Measurements from ENCODE around the gene F2RL2. TPM values are rescaled to one million over a fixed set of nuclear protein-coding genes. Genes with fewer than 3 reads are reported as not detected.

The F2RL2 gene, protein sequence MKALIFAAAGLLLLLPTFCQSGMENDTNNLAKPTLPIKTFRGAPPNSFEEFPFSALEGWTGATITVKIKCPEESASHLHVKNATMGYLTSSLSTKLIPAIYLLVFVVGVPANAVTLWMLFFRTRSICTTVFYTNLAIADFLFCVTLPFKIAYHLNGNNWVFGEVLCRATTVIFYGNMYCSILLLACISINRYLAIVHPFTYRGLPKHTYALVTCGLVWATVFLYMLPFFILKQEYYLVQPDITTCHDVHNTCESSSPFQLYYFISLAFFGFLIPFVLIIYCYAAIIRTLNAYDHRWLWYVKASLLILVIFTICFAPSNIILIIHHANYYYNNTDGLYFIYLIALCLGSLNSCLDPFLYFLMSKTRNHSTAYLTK
- not detected for total RNA-seq (2013)
- polyA plus RNA-seq (under 1 TPM in 1 of 3 donors, not detected in 2; 0.14 TPM), polyA minus RNA-seq (not detected in 2 replicates), total RNA-seq (0 to 0.81 (median 0.06) reads per million in 11 experiments)

DNA sequence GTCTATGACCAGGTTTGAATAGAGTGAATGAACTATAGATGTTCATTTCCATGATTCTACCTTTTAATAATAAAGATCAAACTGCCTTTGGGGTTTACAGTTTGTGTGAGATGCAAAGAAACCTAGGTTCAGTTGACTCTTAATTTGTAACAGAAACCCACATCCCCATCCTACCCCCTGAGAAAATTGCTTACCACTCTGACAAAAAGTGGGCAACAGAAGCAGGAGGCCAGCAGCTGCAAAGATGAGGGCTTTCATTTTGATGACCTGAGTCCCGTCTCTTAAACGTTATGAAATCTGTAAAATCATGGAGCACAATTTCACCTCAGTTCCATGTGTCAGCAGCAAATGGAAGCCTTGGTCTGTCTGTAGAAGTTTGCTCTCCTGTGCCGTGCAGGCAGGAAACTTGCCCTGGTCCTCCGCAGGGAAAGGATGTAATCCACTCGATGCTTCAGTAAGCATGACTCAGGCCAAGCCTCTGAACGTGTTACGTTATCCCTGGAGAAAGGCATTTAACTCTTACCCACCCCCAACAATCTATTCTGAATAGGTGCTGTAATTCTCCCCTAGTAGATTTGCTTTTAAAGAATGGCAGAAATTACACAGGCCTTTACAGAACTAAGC is at the start of gene F2RL2:
Gene F2RL2 (minus strand): TSS at position 431 of the 624 bp plus-strand sequence. CDS start 173 bp downstream, at position 258.
- Histone ChIP-seq H3K9me3 (replicated peaks in 1 of 2; ENCODE audit: control insufficient read depth in 1 of 2, insufficient read depth in 1 of 2, low read length in 2 of 2) (no peaks in the 10 kb centered on the region), H3K4me1 (ENCODE audit: control insufficient read depth in 1 of 2, insufficient read depth in 2 of 2, low read length in 2 of 2) (no peaks in the 10 kb centered on the region), H3K4me2 (replicated peaks; ENCODE audit: extremely low read depth, low read length, poor library complexity, severe bottlenecking) (no peak within 1 kb of the TSS), H3K9ac (ENCODE audit: insufficient read depth, low read length, poor library complexity, severe bottlenecking) (no peak within 1 kb of the TSS), H2AFZ (ENCODE audit: insufficient read depth, low read depth, low read length, poor library complexity, severe bottlenecking) (no peak within 1 kb of the TSS), H3K79me2 (ENCODE audit: insufficient read depth, low read length) (no peaks in the 10 kb centered on the region), H3K27me3 (ENCODE audit: control insufficient read depth in 2 of 2, insufficient read depth in 2 of 2, low read length in 2 of 2) (no peaks in the 10 kb centered on the region), H4K20me1 (ENCODE audit: insufficient read depth, low read length) (peaks cover 25% of the 10 kb centered on the region), H3K27ac (ENCODE audit: low read depth in 1 of 2, low read length in 2 of 2) (no peak within 1 kb of the TSS), H3K36me3 (replicated peaks in 1 of 2; ENCODE audit: control insufficient read depth in 1 of 2, insufficient read depth in 2 of 2, low read length in 2 of 2) (peaks cover 28 to 80% of the 10 kb centered on the region in 2 donors), H3K4me3 (replicated peaks in 1 of 3; ENCODE audit: low read depth in 2 of 3, low read length in 3 of 3) (no peak within 1 kb of the TSS)
- Mint-ChIP-seq H3K9me3 (no peaks in the 10 kb centered on the region), H3K36me3 (peaks cover 58 to 78% of the 10 kb centered on the region in 2 donors), H3K4me1 (peaks cover 23% of the 10 kb centered on the region), H3K27ac (peak within 1 kb of the TSS in 3 of 7 donors; percentile 14 to 61 (median 55)), H3K27me3 (ENCODE audit: low read depth in 3 of 3) (peaks cover 0 to 4% (median 0%) of the 10 kb centered on the region in 3 donors), H3K4me3 (no peak within 1 kb of the TSS)
- whole genome bisulfite sequencing (ENCODE audit: insufficient coverage) = 16% methylated on average over 4 of the region's 7 CpGs
- no peak for DNase-seq
- intact Hi-C loops (cut with micrococcal nuclease) = no loop called here
- TF ChIP-seq, protein P1, sequence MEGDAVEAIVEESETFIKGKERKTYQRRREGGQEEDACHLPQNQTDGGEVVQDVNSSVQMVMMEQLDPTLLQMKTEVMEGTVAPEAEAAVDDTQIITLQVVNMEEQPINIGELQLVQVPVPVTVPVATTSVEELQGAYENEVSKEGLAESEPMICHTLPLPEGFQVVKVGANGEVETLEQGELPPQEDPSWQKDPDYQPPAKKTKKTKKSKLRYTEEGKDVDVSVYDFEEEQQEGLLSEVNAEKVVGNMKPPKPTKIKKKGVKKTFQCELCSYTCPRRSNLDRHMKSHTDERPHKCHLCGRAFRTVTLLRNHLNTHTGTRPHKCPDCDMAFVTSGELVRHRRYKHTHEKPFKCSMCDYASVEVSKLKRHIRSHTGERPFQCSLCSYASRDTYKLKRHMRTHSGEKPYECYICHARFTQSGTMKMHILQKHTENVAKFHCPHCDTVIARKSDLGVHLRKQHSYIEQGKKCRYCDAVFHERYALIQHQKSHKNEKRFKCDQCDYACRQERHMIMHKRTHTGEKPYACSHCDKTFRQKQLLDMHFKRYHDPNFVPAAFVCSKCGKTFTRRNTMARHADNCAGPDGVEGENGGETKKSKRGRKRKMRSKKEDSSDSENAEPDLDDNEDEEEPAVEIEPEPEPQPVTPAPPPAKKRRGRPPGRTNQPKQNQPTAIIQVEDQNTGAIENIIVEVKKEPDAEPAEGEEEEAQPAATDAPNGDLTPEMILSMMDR (IDR thresholded peaks at IDR 0.05) = no peak

DNA sequence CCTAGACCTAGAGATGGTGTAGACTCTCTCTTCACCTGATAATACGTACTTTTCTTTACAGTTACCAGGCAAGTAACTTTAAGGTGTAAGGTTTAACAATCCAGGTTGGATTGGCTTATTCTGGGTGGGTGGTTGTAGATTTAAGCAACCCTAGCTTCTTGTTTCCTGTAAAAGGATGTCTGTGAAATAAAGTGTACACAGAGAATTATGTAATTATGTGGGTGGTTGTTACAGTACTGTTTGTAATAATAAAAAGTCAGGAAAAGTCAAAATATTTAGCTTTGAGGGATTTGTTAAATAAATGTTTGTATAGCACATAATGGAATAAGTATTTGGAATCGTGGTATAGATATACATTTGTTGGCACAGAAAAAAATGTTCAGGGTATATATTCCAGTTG is 49.0 kb upstream of the F2RL2 start:
- Histone ChIP-seq H3K4me3 (replicated peaks in 1 of 3; ENCODE audit: low read depth in 2 of 3, low read length in 3 of 3) (no peak overlapping the region), H3K9me3 (replicated peaks in 1 of 2; ENCODE audit: control insufficient read depth in 1 of 2, insufficient read depth in 1 of 2, low read length in 2 of 2) (no peaks in the 10 kb centered on the region), H3K4me2 (replicated peaks; ENCODE audit: extremely low read depth, low read length, poor library complexity, severe bottlenecking) (no peak overlapping the region), H3K79me2 (ENCODE audit: insufficient read depth, low read length) (no peaks in the 10 kb centered on the region), H3K4me1 (ENCODE audit: control insufficient read depth in 1 of 2, insufficient read depth in 2 of 2, low read length in 2 of 2) (no peaks in the 10 kb centered on the region), H3K27ac (ENCODE audit: low read depth in 1 of 2, low read length in 2 of 2) (no peak overlapping the region), H3K36me3 (replicated peaks in 1 of 2; ENCODE audit: control insufficient read depth in 1 of 2, insufficient read depth in 2 of 2, low read length in 2 of 2) (peaks cover 92 to 98% of the 10 kb centered on the region in 2 donors), H2AFZ (ENCODE audit: insufficient read depth, low read depth, low read length, poor library complexity, severe bottlenecking) (no peak overlapping the region), H3K9ac (ENCODE audit: insufficient read depth, low read length, poor library complexity, severe bottlenecking) (no peak overlapping the region), H3K27me3 (ENCODE audit: control insufficient read depth in 2 of 2, insufficient read depth in 2 of 2, low read length in 2 of 2) (no peaks in the 10 kb centered on the region), H4K20me1 (ENCODE audit: insufficient read depth, low read length) (no peaks in the 10 kb centered on the region)
- TF ChIP-seq, protein P1 (IDR thresholded peaks at IDR 0.05) = no peak
- H3K27me3 Mint-ChIP-seq (ENCODE audit: low read depth in 3 of 3) = no peaks in the 10 kb centered on the region
- H3K36me3 Mint-ChIP-seq = peaks cover 86 to 88% of the 10 kb centered on the region in 2 donors
- peak overlapping the region in 1 of 7 donors; percentile 2 for H3K27ac Mint-ChIP-seq
- no peak for DNase-seq
- H3K4me3 Mint-ChIP-seq = no peak overlapping the region
- no CpG with 5 or more reads among the region's 2 CpGs for WGBS (ENCODE audit: insufficient coverage)
- no peaks in the 10 kb centered on the region for H3K4me1 Mint-ChIP-seq
- H3K9me3 Mint-ChIP-seq = no peaks in the 10 kb centered on the region
- intact Hi-C loops (cut with micrococcal nuclease) = no loop called here
